ENCODE results near the gene DNAH14.

GRCh38 chr1:224957696-224958095 lies 28.2 kb downstream of the DNAH14 start:
- TF ChIP-seq CTCF (optimal IDR thresholded peaks at IDR 0.05 in 1 of 3, IDR thresholded peaks at IDR 0.05 in 1 of 3, conservative IDR thresholded peaks at IDR 0.05 in 1 of 3; ENCODE audit: extremely low read depth in 1 of 3, insufficient read depth in 2 of 3, low read length in 3 of 3), result no peak
- no peak for TF ChIP-seq EZH2 (IDR thresholded peaks at IDR 0.05; ENCODE audit: low read length)
